ENCODE data around the gene SCAF8. TPM values are rescaled to one million over a fixed set of nuclear protein-coding genes. Genes with fewer than 3 reads are reported as not detected.

SCAF8 gene
- total and polyA plus RNA-seq, 8 donors = 34.3 to 57.6 (median 54.7) TPM

GRCh38 chr6:154821099-154821498, 87.9 kb downstream of the SCAF8 start:
- H3K4me3 ChIP-seq = no peak overlapping the region
- DNase-seq (no peak), ATAC-seq (no peak)
- no peak overlapping the region for H3K27ac ChIP-seq
- intact Hi-C loops (cut with DNase I) = no loop called here
- H3K9me3 ChIP-seq = no peaks in the 10 kb centered on the region
- TF ChIP-seq, protein P1, sequence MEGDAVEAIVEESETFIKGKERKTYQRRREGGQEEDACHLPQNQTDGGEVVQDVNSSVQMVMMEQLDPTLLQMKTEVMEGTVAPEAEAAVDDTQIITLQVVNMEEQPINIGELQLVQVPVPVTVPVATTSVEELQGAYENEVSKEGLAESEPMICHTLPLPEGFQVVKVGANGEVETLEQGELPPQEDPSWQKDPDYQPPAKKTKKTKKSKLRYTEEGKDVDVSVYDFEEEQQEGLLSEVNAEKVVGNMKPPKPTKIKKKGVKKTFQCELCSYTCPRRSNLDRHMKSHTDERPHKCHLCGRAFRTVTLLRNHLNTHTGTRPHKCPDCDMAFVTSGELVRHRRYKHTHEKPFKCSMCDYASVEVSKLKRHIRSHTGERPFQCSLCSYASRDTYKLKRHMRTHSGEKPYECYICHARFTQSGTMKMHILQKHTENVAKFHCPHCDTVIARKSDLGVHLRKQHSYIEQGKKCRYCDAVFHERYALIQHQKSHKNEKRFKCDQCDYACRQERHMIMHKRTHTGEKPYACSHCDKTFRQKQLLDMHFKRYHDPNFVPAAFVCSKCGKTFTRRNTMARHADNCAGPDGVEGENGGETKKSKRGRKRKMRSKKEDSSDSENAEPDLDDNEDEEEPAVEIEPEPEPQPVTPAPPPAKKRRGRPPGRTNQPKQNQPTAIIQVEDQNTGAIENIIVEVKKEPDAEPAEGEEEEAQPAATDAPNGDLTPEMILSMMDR (IDR thresholded peaks at IDR 0.05) = no peak
- no peaks in the 10 kb centered on the region for H3K27me3 ChIP-seq
- peaks cover 0 to 14% of the 10 kb centered on the region in 2 donors for H3K4me1 ChIP-seq
- peaks cover 0 to 83% of the 10 kb centered on the region in 2 donors for H3K36me3 ChIP-seq

- intact Hi-C loops (cut with DNase I) = no loop called here
- Histone ChIP-seq H3K4me1 (peaks cover 0 to 14% of the 10 kb centered on the region in 2 donors), H3K27me3 (no peaks in the 10 kb centered on the region), H3K27ac (no peak overlapping the region), H3K9me3 (no peaks in the 10 kb centered on the region), H3K4me3 (no peak overlapping the region), H3K36me3 (peaks cover 0 to 79% of the 10 kb centered on the region in 2 donors)
- ATAC-seq (no peak), DNase-seq (no peak)
- TF ChIP-seq, protein P1 (IDR thresholded peaks at IDR 0.05) = no peak
These were observed 88.4 kb downstream of the SCAF8 start for GRCh38 chr6:154821638-154822037.

GRCh38 chr6:154822947-154823558, 89.8 kb downstream of the SCAF8 start:
- ATAC-seq (no peak), DNase-seq (no peak)
- H3K27me3 ChIP-seq = no peaks in the 10 kb centered on the region
- no peaks in the 10 kb centered on the region for H3K9me3 ChIP-seq
- H3K36me3 ChIP-seq = peaks cover 0 to 88% of the 10 kb centered on the region in 2 donors
- H3K27ac ChIP-seq = no peak overlapping the region
- H3K4me1 ChIP-seq = peaks cover 0 to 14% of the 10 kb centered on the region in 2 donors
- no peak overlapping the region for H3K4me3 ChIP-seq
- TF ChIP-seq, protein P1 (IDR thresholded peaks at IDR 0.05) = no peak
- intact Hi-C loops (cut with DNase I) = no loop called here

DNA sequence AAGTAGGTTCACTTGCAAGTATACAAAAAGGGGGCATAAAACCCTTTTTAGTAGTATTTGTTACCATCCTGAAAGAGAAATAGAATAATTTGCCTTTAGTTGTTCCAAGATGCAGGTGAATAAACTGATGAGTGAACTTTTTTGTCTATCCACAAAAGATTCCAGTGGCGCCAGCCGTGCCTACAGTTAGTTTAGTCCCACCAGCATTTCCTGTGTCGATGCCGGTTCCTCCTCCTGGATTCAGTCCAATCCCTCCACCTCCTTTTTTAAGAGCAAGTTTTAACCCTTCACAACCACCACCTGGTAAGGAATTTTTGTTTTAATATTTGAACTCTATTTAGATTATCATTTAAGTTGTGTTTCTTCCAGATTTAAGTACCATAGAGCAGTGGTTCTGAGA, 90.9 kb downstream of the SCAF8 start:
- Histone ChIP-seq H3K27me3 (no peaks in the 10 kb centered on the region), H3K4me3 (no peak overlapping the region), H3K36me3 (peaks cover 0 to 90% of the 10 kb centered on the region in 2 donors), H3K4me1 (peaks cover 0 to 14% of the 10 kb centered on the region in 2 donors), H3K27ac (no peak overlapping the region), H3K9me3 (no peaks in the 10 kb centered on the region)
- intact Hi-C loops (cut with DNase I) = no loop called here
- TF ChIP-seq, protein P1 (IDR thresholded peaks at IDR 0.05) = no peak
- DNase-seq = no peak
- no peak for ATAC-seq

DNA sequence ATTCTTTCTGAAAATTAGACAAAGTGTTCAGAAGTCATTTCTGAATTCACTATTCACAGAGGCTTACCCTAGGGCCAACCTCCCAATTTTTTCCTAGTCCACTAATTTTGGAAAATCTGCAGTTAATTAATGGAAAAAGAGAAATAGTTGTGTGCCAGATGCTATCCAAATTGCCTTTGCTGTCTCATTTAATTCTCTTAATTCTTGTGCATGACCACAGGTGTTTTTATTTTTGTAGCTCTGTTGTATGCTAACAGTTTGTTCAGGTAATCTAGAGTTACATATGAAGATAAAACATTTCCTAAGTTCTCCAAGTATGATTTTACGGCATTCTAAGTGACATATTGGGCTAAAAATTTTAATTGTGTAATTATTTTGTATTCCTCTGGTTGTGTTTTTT, 96.8 kb downstream of the SCAF8 start:
- no peak overlapping the region for H3K4me3 ChIP-seq
- intact Hi-C loops (cut with DNase I) = no loop called here
- H3K9me3 ChIP-seq = no peaks in the 10 kb centered on the region
- no peak for ATAC-seq
- TF ChIP-seq, protein P1 (IDR thresholded peaks at IDR 0.05) = no peak
- no peak overlapping the region for H3K27ac ChIP-seq
- H3K27me3 ChIP-seq = no peaks in the 10 kb centered on the region
- DNase-seq = no peak
- H3K4me1 ChIP-seq = peaks cover 0 to 4% of the 10 kb centered on the region in 2 donors
- H3K36me3 ChIP-seq = peaks cover 0 to 84% of the 10 kb centered on the region in 2 donors

Data from left lung (tissue), 10 donors.